Keratinocyte (primary cell): ENCODE data around the gene CDK13. TPM values are rescaled to one million over a fixed set of nuclear protein-coding genes. Genes with fewer than 3 reads are reported as not detected.
"Not testable (repeated sequence)": the region's sequence is repeated elsewhere in the genome, so short reads cannot be mapped to it uniquely, and the experiment has no call there.

Experiments used
- DNase-seq: peaks from one replicate; pipeline ENCODE4 v3.0.0-alpha.2; 2011; ENCODE audit warnings: low read depth, missing footprints, low spot score
- FAIRE-seq: peaks from 2 replicates; lab custom pipeline; 2011; peaks lifted over from hg19 to GRCh38; lab: Jason Lieb, UNC
- H2AFZ ChIP-seq: 2 replicates; pipeline ENCODE4 v1.6.0; 2012; ENCODE audit warnings: low read length, control low read depth, inconsistent platforms; ENCODE audit not compliant: control insufficient read depth
- H3K27ac ChIP-seq: 2 replicates; pipeline ENCODE4 v1.5.1; 2011; ENCODE audit warnings: low read length; ENCODE audit not compliant: control insufficient read depth, insufficient read depth
- H3K27me3 ChIP-seq: 3 replicates; pipeline ENCODE4 v1.6.0; 2011; ENCODE audit warnings: low read length; ENCODE audit not compliant: control insufficient read depth, insufficient read depth; ENCODE audit errors: extremely low read depth
- H3K36me3 ChIP-seq, 2 experiments: 2 replicates in 1 of 2; 3 replicates in 1 of 2; pipeline ENCODE4 v1.5.1; 2011; ENCODE audit warnings: low read length in 2 of 2, mild to moderate bottlenecking in 1 of 2; ENCODE audit not compliant: control insufficient read depth in 2 of 2, insufficient read depth in 2 of 2; ENCODE audit errors: extremely low read depth in 1 of 2
- H3K4me1 ChIP-seq: 3 replicates; pipeline ENCODE4 v1.5.1; 2011; ENCODE audit warnings: low read length; ENCODE audit not compliant: control insufficient read depth, insufficient read depth; ENCODE audit errors: extremely low read depth
- H3K4me2 ChIP-seq: 3 replicates; pipeline ENCODE4 v1.6.0; 2011; ENCODE audit warnings: low read depth, low read length; ENCODE audit not compliant: control insufficient read depth, insufficient read depth; ENCODE audit errors: extremely low read depth
- H3K4me3 ChIP-seq, 3 experiments: fragments of 200-600 bp in 1 of 3; sonication (generic) in 1 of 3; 2 replicates in 2 of 3; 3 replicates in 1 of 3; pipeline ENCODE4 v1.5.1; 2011 to 2016; ENCODE audit warnings: low read length in 3 of 3, mild to moderate bottlenecking in 3 of 3, control low read depth in 2 of 3, inconsistent platforms in 1 of 3, low read depth in 1 of 3, mixed read lengths in 1 of 3, mixed run types in 1 of 3, moderate library complexity in 1 of 3; ENCODE audit not compliant: control insufficient read depth in 2 of 3, insufficient read depth in 2 of 3; ENCODE audit errors: extremely low read depth in 1 of 3
- H3K79me2 ChIP-seq: 2 replicates; pipeline ENCODE4 v1.6.0; 2012; ENCODE audit warnings: low read length; ENCODE audit not compliant: control insufficient read depth, insufficient read depth
- H3K9ac ChIP-seq: 3 replicates; pipeline ENCODE4 v1.6.0; 2011; ENCODE audit warnings: low read length; ENCODE audit not compliant: control insufficient read depth, insufficient read depth; ENCODE audit errors: extremely low read depth
- H3K9me1 ChIP-seq: 3 replicates; pipeline ENCODE4 v1.6.0; 2011; ENCODE audit warnings: low read length; ENCODE audit not compliant: control insufficient read depth, insufficient read depth; ENCODE audit errors: extremely low read depth
- H3K9me3 ChIP-seq: 2 replicates; pipeline ENCODE4 v1.5.1; 2012; ENCODE audit warnings: low read depth, low read length; ENCODE audit not compliant: control insufficient read depth
- H4K20me1 ChIP-seq: 3 replicates; pipeline ENCODE4 v1.6.0; 2011; ENCODE audit warnings: low read length; ENCODE audit not compliant: control insufficient read depth, insufficient read depth; ENCODE audit errors: extremely low read depth
- EZH2 ChIP-seq: IDR thresholded peaks from one replicate; pipeline ENCODE4 v1.6.1; 2012; ENCODE audit warnings: inconsistent platforms, mild to moderate bottlenecking, low read length, moderate library complexity
- dilution Hi-C: fragments of 300-500 bp; cut with MboI; formaldehyde crosslinking; loops from one replicate; pipeline ENCODE4 v1.7.0; 2020; ENCODE audit warnings: low sequenced_read_pairs; ENCODE audit not compliant: extremely low pct_ligation_motif_present
- polyA plus RNA-seq, 5 experiments: library from polyadenylated mRNA; depleted of rRNA in 3 of 5; stranded (reverse) in 3 of 5; stranded (forward) in 1 of 5; unstranded in 1 of 5; fragments of >200 nt; gene quantifications; 1 replicate in 1 of 5; 2 replicates in 3 of 5; 3 replicates in 1 of 5; pipeline versions ENCODE4 v1.2.1 to v1.2.3, GENCODE V29; 2011 to 2012; ENCODE audit warnings: missing spikeins in 2 of 5, low read depth in 1 of 5, low replicate concordance in 1 of 5
- TF ChIP-seq, protein P1 (sequence below), 3 experiments: IDR thresholded peaks in 1 of 3; conservative IDR thresholded peaks in 1 of 3; optimal IDR thresholded peaks in 1 of 3; 2 replicates in 2 of 3; 3 replicates in 1 of 3; pipeline versions ENCODE3 to v1.5.1; 2011; ENCODE audit warnings: low read length in 3 of 3, mild to moderate bottlenecking in 3 of 3, moderate library complexity in 2 of 3, control low read depth in 1 of 3, inconsistent platforms in 1 of 3; ENCODE audit not compliant: insufficient read depth in 2 of 3; ENCODE audit errors: extremely low read depth in 1 of 3

Gene CDK13
- polyA plus RNA-seq, 1 donor (not counting 4 experiments of a cell fraction or from before 2014, with no cell fraction given), result 25.4 TPM

- no peak for TF ChIP-seq EZH2
- no peaks in the 10 kb centered on the region for H3K4me1 ChIP-seq
- H3K9me3 ChIP-seq, result no peaks in the 10 kb centered on the region
- DNase-seq (no peak), FAIRE-seq (no peak)
- dilution Hi-C loops, result no loop called here
- H3K9ac ChIP-seq, result no peak overlapping the region
- no peak overlapping the region for H2AFZ ChIP-seq
- no peaks in the 10 kb centered on the region for H3K9me1 ChIP-seq
- no peak overlapping the region for H3K4me3 ChIP-seq
- H3K36me3 ChIP-seq, result no peaks in the 10 kb centered on the region
- no peaks in the 10 kb centered on the region for H3K79me2 ChIP-seq
- no peaks in the 10 kb centered on the region for H3K27me3 ChIP-seq
- H3K4me2 ChIP-seq, result no peak overlapping the region
- H3K27ac ChIP-seq, result no peak overlapping the region
- H4K20me1 ChIP-seq, result no peaks in the 10 kb centered on the region
Observed at GRCh38 chr7:39911167-39911566, 38.9 kb upstream of the CDK13 start.

- H3K36me3 ChIP-seq, dilution Hi-C loops, H4K20me1 ChIP-seq, H3K4me1 ChIP-seq, DNase-seq, H3K4me2 ChIP-seq, H3K9me1 ChIP-seq, FAIRE-seq, H2AFZ ChIP-seq, H3K9me3 ChIP-seq, H3K27me3 ChIP-seq, H3K27ac ChIP-seq, H3K9ac ChIP-seq, H3K79me2 ChIP-seq, H3K4me3 ChIP-seq: not testable (repeated sequence)
Observed at GRCh38 chr7:39915847-39916246, 34.2 kb upstream of the CDK13 start.

- Histone ChIP-seq H3K27me3 (no peaks in the 10 kb centered on the region), H3K4me3 (no peak overlapping the region), H4K20me1 (no peaks in the 10 kb centered on the region), H3K79me2 (no peaks in the 10 kb centered on the region), H2AFZ (no peak overlapping the region), H3K4me2 (no peak overlapping the region), H3K4me1 (peaks cover 9% of the 10 kb centered on the region), H3K36me3 (no peaks in the 10 kb centered on the region), H3K9me1 (no peaks in the 10 kb centered on the region), H3K9ac (no peak overlapping the region), H3K27ac (no peak overlapping the region), H3K9me3 (no peaks in the 10 kb centered on the region)
- FAIRE-seq (no peak), DNase-seq (no peak)
- dilution Hi-C loops, result no loop called here
- TF ChIP-seq, protein P1, sequence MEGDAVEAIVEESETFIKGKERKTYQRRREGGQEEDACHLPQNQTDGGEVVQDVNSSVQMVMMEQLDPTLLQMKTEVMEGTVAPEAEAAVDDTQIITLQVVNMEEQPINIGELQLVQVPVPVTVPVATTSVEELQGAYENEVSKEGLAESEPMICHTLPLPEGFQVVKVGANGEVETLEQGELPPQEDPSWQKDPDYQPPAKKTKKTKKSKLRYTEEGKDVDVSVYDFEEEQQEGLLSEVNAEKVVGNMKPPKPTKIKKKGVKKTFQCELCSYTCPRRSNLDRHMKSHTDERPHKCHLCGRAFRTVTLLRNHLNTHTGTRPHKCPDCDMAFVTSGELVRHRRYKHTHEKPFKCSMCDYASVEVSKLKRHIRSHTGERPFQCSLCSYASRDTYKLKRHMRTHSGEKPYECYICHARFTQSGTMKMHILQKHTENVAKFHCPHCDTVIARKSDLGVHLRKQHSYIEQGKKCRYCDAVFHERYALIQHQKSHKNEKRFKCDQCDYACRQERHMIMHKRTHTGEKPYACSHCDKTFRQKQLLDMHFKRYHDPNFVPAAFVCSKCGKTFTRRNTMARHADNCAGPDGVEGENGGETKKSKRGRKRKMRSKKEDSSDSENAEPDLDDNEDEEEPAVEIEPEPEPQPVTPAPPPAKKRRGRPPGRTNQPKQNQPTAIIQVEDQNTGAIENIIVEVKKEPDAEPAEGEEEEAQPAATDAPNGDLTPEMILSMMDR (optimal IDR thresholded peaks at IDR 0.05 in 1 of 3, IDR thresholded peaks at IDR 0.05 in 1 of 3, conservative IDR thresholded peaks at IDR 0.05 in 1 of 3; ENCODE audit: extremely low read depth in 1 of 3, insufficient read depth in 2 of 3, low read length in 3 of 3), result no peak
- TF ChIP-seq EZH2, result no peak
Observed at GRCh38 chr7:39919646-39920045, 30.4 kb upstream of the CDK13 start.
